ENCODE results near the gene NPY1R.

The NPY1R gene

GRCh38 chr4:163274861-163275260, 57.5 kb downstream of the NPY1R start:
- DNase-seq: no peak
